H9 (cell line): ENCODE measurements around the gene TM9SF1. TPM values are rescaled to one million over a fixed set of nuclear protein-coding genes. Genes with fewer than 3 reads are reported as not detected.

Experiments used
- DNase-seq: peaks from one replicate; pipeline ENCODE4 v3.0.0-alpha.2; 2017
- H2AFZ ChIP-seq: one replicate; pipeline ENCODE4 v1.6.1; 2013; ENCODE audit warnings: mild to moderate bottlenecking, low read length, control low read depth, moderate library complexity
- H2AK5ac ChIP-seq: 2 replicates; pipeline ENCODE4 v1.6.1; 2013; ENCODE audit warnings: low read length, control low read depth, mixed read lengths; ENCODE audit not compliant: insufficient read length
- H2BK120ac ChIP-seq: one replicate; pipeline ENCODE4 v1.6.1; 2013; ENCODE audit warnings: low read depth, mild to moderate bottlenecking, low read length, control low read depth, inconsistent platforms; ENCODE audit not compliant: poor library complexity, severe bottlenecking
- H2BK12ac ChIP-seq: 2 replicates; pipeline ENCODE4 v1.6.1; 2013; ENCODE audit warnings: low read length, control low read depth, mixed read lengths, low read depth; ENCODE audit not compliant: insufficient read length
- H2BK15ac ChIP-seq: 2 replicates; pipeline ENCODE4 v1.6.1; 2013; ENCODE audit warnings: low read depth, low read length, control low read depth
- H2BK20ac ChIP-seq: one replicate; pipeline ENCODE4 v1.6.1; 2013; ENCODE audit warnings: low read depth, mild to moderate bottlenecking, low read length, control low read depth, inconsistent platforms; ENCODE audit not compliant: poor library complexity, severe bottlenecking
- H2BK5ac ChIP-seq: 2 replicates; pipeline ENCODE4 v1.6.1; 2013; ENCODE audit warnings: low read length, control low read depth, mixed read lengths; ENCODE audit not compliant: insufficient read length
- H3K14ac ChIP-seq: 2 replicates; pipeline ENCODE4 v1.6.1; 2013; ENCODE audit warnings: low read length, control low read depth; ENCODE audit not compliant: insufficient read depth
- H3K18ac ChIP-seq: 2 replicates; pipeline ENCODE4 v1.6.1; 2013; ENCODE audit warnings: low read depth, mild to moderate bottlenecking, mixed read lengths, low read length, control low read depth; ENCODE audit not compliant: insufficient read length
- H3K23ac ChIP-seq: 2 replicates; pipeline ENCODE4 v1.6.1; 2013; ENCODE audit warnings: low read length, control low read depth, mixed read lengths, low read depth; ENCODE audit not compliant: insufficient read length
- H3K23me2 ChIP-seq: 2 replicates; pipeline ENCODE4 v1.6.1; 2013; ENCODE audit warnings: low read depth, mild to moderate bottlenecking, mixed read lengths, low read length, control low read depth; ENCODE audit not compliant: insufficient read length, poor library complexity, severe bottlenecking
- H3K27ac ChIP-seq: 2 replicates; pipeline ENCODE4 v1.5.1; 2013; ENCODE audit warnings: low read length, control low read depth, mixed read lengths, low read depth; ENCODE audit not compliant: insufficient read length
- H3K27me3 ChIP-seq: 2 replicates; pipeline ENCODE4 v1.6.1; 2013; ENCODE audit warnings: low read length, control low read depth, inconsistent platforms; ENCODE audit not compliant: insufficient read depth
- H3K4ac ChIP-seq: 2 replicates; pipeline ENCODE4 v1.6.1; 2013; ENCODE audit warnings: low read depth, mild to moderate bottlenecking, control low read depth, inconsistent platforms, low read length, moderate library complexity
- H3K4me1 ChIP-seq: 2 replicates; pipeline ENCODE4 v1.6.1; 2013; ENCODE audit warnings: low read length, control low read depth, inconsistent platforms; ENCODE audit not compliant: insufficient read depth
- H3K4me2 ChIP-seq: 2 replicates; pipeline ENCODE4 v1.6.1; 2013; ENCODE audit warnings: low read length, control low read depth, mixed read lengths; ENCODE audit not compliant: insufficient read length, insufficient read depth
- H3K56ac ChIP-seq: 2 replicates; pipeline ENCODE4 v1.6.1; 2013; ENCODE audit warnings: low read depth, mild to moderate bottlenecking, mixed read lengths, low read length, control low read depth; ENCODE audit not compliant: insufficient read length
- H3K79me1 ChIP-seq: 2 replicates; pipeline ENCODE4 v1.6.1; 2013; ENCODE audit warnings: low read depth, mild to moderate bottlenecking, moderate library complexity, low read length, control low read depth, inconsistent platforms; ENCODE audit not compliant: insufficient read depth, poor library complexity, severe bottlenecking
- H3K79me2 ChIP-seq: 2 replicates; pipeline ENCODE4 v1.6.1; 2013; ENCODE audit warnings: low read length, control low read depth, inconsistent platforms; ENCODE audit not compliant: insufficient read depth
- H3K9ac ChIP-seq: 2 replicates; pipeline ENCODE4 v1.6.1; 2013; ENCODE audit warnings: low read length, control low read depth, mixed read lengths; ENCODE audit not compliant: insufficient read length; ENCODE audit errors: extremely low read depth
- H3K9me3 ChIP-seq: one replicate; pipeline ENCODE4 v1.6.1; 2013; ENCODE audit warnings: low read depth, low read length, inconsistent platforms; ENCODE audit not compliant: control insufficient read depth
- H3T11ph ChIP-seq: one replicate; pipeline ENCODE4 v1.6.1; 2013; ENCODE audit warnings: mild to moderate bottlenecking, low read length, control low read depth, inconsistent platforms
- H4K20me1 ChIP-seq: one replicate; pipeline ENCODE4 v1.6.1; 2013; ENCODE audit not compliant: control insufficient read depth, insufficient read length, insufficient read depth
- H4K5ac ChIP-seq: 2 replicates; pipeline ENCODE4 v1.6.1; 2013; ENCODE audit warnings: low read depth, mild to moderate bottlenecking, mixed read lengths, low read length, control low read depth; ENCODE audit not compliant: insufficient read length
- H4K8ac ChIP-seq: replicated peaks from 2 replicates; pipeline ENCODE4 v1.6.1; 2013; ENCODE audit warnings: low read length, control low read depth, mixed read lengths, low read depth; ENCODE audit not compliant: insufficient read length
- H4K91ac ChIP-seq: 2 replicates; pipeline ENCODE4 v1.6.1; 2013; ENCODE audit warnings: low read depth, mild to moderate bottlenecking, moderate library complexity, mixed read lengths, low read length, control low read depth; ENCODE audit not compliant: insufficient read length
- H3K27ac Mint-ChIP-seq, 3 experiments: 2 replicates in 2 of 3; 3 replicates in 1 of 3; pipeline ENCODE4 v1.8.0; 2020 to 2021; ENCODE audit warnings: mixed read lengths in 3 of 3, mild to moderate bottlenecking in 1 of 3, moderate library complexity in 1 of 3
- H3K27me3 Mint-ChIP-seq: 2 replicates; pipeline ENCODE4 v1.8.0; 2021; ENCODE audit warnings: low read depth, mild to moderate bottlenecking, moderate library complexity, mixed read lengths
- H3K36me3 Mint-ChIP-seq, 3 experiments: 2 replicates in 2 of 3; 3 replicates in 1 of 3; pipeline ENCODE4 v1.8.0; 2020 to 2021; ENCODE audit warnings: low read depth in 3 of 3, mixed read lengths in 3 of 3; ENCODE audit not compliant: insufficient read depth in 1 of 3
- H3K4me1 Mint-ChIP-seq, 2 experiments: 2 replicates each; pipeline ENCODE4 v1.8.0; 2020; ENCODE audit warnings: mixed read lengths in 2 of 2
- H3K4me3 Mint-ChIP-seq, 2 experiments: 2 replicates in 1 of 2; 3 replicates in 1 of 2; pipeline ENCODE4 v1.8.0; 2020 to 2021; ENCODE audit warnings: mild to moderate bottlenecking in 2 of 2, mixed read lengths in 2 of 2, moderate library complexity in 1 of 2
- H3K9me3 Mint-ChIP-seq, 2 experiments: 2 replicates in 1 of 2; 3 replicates in 1 of 2; pipeline ENCODE4 v1.8.0; 2020; ENCODE audit warnings: mild to moderate bottlenecking in 2 of 2, mixed read lengths in 2 of 2, moderate library complexity in 1 of 2
- WGBS: extraction: QIAGEN DNeasy Blood & Tissue Kit; methylation state at CpG from one replicate; pipeline ENCODE4 v1.1.7; 2013; ENCODE audit warnings: missing lambda C conversion rate, low lambda C conversion rate, mixed read lengths; ENCODE audit not compliant: insufficient read length; ENCODE audit errors: extremely low coverage; 5-methylcytosine and 5-hydroxymethylcytosine counted together
- total RNA-seq: library from RNA; stranded (reverse); gene quantifications from 2 replicates; pipeline ENCODE4 v1.2.1, GENCODE V29; 2021
- TF ChIP-seq, protein P1 (sequence below): fragments of 200-600 bp; sonication (generic); conservative IDR thresholded peaks from 3 replicates; pipeline ENCODE4 v1.8.0; 2021; ENCODE audit warnings: antibody characterized with exemption, mild to moderate bottlenecking

TM9SF1 gene
- total RNA-seq, 1 experiment from 2014 or later = 31.6 TPM

DNA sequence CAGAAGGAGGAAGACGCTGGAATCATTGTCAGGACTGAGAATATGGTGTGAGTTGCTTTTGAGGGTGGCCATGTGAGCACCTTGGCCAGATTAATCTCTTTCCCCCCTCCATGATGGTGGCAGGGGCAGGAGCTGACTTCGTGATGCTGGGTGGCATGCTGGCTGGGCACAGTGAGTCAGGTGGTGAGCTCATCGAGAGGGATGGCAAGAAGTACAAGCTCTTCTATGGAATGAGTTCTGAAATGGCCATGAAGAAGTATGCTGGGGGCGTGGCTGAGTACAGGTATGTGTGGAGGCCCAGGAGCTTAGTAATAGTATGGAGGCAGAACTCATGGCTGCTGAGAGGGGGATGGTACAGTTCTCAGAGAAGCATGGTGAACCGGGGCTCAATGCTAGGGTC is 42.9 kb upstream of the TM9SF1 start:
- Histone ChIP-seq H3K79me1 (no peaks in the 10 kb centered on the region), H3K14ac (no peak overlapping the region), H4K91ac (no peak overlapping the region), H2BK20ac (no peak overlapping the region), H4K8ac (no peak overlapping the region), H3K18ac (no peak overlapping the region), H2BK15ac (no peak overlapping the region), H2BK120ac (no peak overlapping the region), H2AFZ (no peak overlapping the region), H3K23ac (no peak overlapping the region), H2BK5ac (no peak overlapping the region), H2AK5ac (no peak overlapping the region), H3T11ph (no peak overlapping the region), H3K9me3 (no peaks in the 10 kb centered on the region), H4K5ac (no peak overlapping the region), H3K27ac (no peak overlapping the region), H3K27me3 (no peaks in the 10 kb centered on the region), H2BK12ac (no peak overlapping the region), H3K56ac (no peak overlapping the region), H3K4me2 (no peak overlapping the region), H4K20me1 (peaks cover 2% of the 10 kb centered on the region), H3K4ac (no peak overlapping the region), H3K23me2 (peaks cover 11% of the 10 kb centered on the region), H3K4me1 (0 out of 2 replicates have a peak, but pooled peaks cover 6% of the 10 kb centered on the region), H3K9ac (no peak overlapping the region), H3K79me2 (no peaks in the 10 kb centered on the region)
- Mint-ChIP-seq H3K27me3 (no peaks in the 10 kb centered on the region), H3K4me1 (peaks cover 12 to 17% of the 10 kb centered on the region in 2 experiments), H3K27ac (no peak overlapping the region), H3K4me3 (no peak overlapping the region; a peak in 1 of 5 replicates), H3K9me3 (no peaks in the 10 kb centered on the region), H3K36me3 (peaks cover 35 to 68% (median 67%) of the 10 kb centered on the region in 3 experiments; a peak in 6 of 7 replicates)
- TF ChIP-seq, protein P1, sequence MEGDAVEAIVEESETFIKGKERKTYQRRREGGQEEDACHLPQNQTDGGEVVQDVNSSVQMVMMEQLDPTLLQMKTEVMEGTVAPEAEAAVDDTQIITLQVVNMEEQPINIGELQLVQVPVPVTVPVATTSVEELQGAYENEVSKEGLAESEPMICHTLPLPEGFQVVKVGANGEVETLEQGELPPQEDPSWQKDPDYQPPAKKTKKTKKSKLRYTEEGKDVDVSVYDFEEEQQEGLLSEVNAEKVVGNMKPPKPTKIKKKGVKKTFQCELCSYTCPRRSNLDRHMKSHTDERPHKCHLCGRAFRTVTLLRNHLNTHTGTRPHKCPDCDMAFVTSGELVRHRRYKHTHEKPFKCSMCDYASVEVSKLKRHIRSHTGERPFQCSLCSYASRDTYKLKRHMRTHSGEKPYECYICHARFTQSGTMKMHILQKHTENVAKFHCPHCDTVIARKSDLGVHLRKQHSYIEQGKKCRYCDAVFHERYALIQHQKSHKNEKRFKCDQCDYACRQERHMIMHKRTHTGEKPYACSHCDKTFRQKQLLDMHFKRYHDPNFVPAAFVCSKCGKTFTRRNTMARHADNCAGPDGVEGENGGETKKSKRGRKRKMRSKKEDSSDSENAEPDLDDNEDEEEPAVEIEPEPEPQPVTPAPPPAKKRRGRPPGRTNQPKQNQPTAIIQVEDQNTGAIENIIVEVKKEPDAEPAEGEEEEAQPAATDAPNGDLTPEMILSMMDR = no peak
- no peak for DNase-seq
- no CpG with 5 or more reads among the region's 5 CpGs for WGBS
